Activated CD8-positive, alpha-beta memory T cell treated with anti-CD3 and anti-CD28 coated beads for 36 hours (primary cell): Measurements from ENCODE around the gene KLHL8. TPM values are rescaled to one million over a fixed set of nuclear protein-coding genes. Genes with fewer than 3 reads are reported as not detected.

ENCODE experiments used
- CTCF ChIA-PET: fragments of 350-600 bp; sonication (Branson Sonifier 250); formaldehyde crosslinking; loops from one replicate; lab custom pipeline; 2021; ENCODE audit warnings: antibody characterized with exemption; lab: Charles Lee
- POLR2A ChIA-PET: fragments of 350-600 bp; sonication (Branson Sonifier 250); formaldehyde crosslinking; loops from one replicate; lab custom pipeline; 2021; ENCODE audit warnings: antibody characterized with exemption; lab: Charles Lee
- total RNA-seq, 2 experiments: library from RNA; stranded (reverse); gene quantifications; one replicate each; pipeline ENCODE4 v1.2.3, GENCODE V29; 2021

KLHL8 gene
- total RNA-seq = 10 to 100 TPM; 15.8 to 17.6 TPM

- POLR2A ChIA-PET = interaction anchor here (0.6 to 1.1 kb wide), 5 partner anchors 14 to 206 kb away, joined by 3 to 8 read pairs (median 3); no protein-coding TSS in a partner anchor
- CTCF ChIA-PET = interaction anchor here (0.9 to 2.2 kb wide), 4 partner anchors 15 to 298 kb away, joined by 3 to 10 read pairs (median 4); no protein-coding TSS in a partner anchor
These were observed at the start of gene KLHL8 for GRCh38 chr4:87220094-87220822. KLHL8 (minus strand) TSS chr4:87220618; CDS start chr4:87195539, 25,079 bp downstream.

DNA sequence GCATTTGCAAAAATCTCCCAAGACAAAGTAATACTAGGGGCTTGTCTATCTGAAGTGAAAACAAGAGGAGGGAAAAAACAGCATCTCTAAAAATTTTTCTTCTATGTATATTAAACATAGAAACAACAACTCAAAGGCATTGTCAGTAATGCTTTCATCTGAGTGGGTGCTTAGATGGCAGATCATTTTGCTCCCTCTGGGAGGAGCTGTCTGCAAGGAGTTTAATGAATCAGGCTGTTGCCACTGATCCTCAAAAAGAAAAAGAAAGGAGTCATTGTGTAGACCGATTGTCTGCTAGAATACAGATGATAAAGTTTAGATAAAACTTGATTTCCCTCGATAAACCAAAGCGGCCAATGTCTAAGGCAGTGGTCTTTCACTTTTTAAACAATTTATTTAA is 49.7 kb upstream of the KLHL8 start:
- CTCF ChIA-PET = no interaction called here

DNA sequence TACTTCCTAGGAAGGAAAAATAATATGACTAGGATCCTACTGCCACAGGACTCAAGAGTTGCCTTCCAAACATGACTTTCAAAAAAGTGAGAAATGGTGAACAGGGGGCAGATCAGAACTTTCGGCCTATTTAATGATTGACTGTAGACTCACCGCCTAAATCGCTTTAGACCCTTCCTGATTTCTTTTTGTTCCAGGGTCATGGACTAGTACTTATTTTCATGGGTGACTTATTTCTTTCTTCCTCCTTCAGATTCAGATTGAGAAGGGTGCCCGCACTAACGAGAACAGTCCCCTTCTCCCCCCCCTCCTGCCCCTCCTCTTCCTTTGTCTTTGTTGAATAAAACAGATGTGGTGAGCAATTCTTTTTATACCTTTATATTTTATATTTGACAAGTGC is 48.0 kb upstream of the KLHL8 start:
- CTCF ChIA-PET = no interaction called here
- POLR2A ChIA-PET = no interaction called here

More for the DNA sequence above, 49.7 kb upstream of the KLHL8 start:
- POLR2A ChIA-PET = no interaction called here

DNA sequence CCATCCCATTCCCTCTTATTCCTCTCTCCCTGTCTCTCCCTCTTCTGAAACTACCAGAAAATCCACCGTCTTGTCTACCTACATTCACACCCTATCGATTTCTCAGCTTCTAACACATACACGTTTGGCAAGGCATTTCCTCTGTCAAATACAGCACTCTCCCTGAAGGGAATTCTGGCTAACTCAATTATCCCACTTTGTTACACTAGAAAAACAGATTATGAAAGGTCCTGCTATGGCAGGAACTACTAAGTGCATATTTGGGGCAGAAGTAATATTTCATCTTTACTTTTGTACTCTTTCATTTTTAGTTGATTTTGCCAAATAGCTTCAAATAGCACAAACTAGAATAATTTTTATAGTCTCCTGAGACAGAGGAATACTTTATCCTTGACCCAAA is 46.6 kb upstream of the KLHL8 start:
- ChIA-PET POLR2A (no interaction called here), CTCF (no interaction called here)

GRCh38 chr4:87262886-87263285 is 42.5 kb upstream of the KLHL8 start:
- CTCF ChIA-PET = interaction anchor here (0.6 kb wide), 1 partner anchor 140 kb away, joined by 3 read pairs; no protein-coding TSS in a partner anchor
- POLR2A ChIA-PET = no interaction called here

DNA sequence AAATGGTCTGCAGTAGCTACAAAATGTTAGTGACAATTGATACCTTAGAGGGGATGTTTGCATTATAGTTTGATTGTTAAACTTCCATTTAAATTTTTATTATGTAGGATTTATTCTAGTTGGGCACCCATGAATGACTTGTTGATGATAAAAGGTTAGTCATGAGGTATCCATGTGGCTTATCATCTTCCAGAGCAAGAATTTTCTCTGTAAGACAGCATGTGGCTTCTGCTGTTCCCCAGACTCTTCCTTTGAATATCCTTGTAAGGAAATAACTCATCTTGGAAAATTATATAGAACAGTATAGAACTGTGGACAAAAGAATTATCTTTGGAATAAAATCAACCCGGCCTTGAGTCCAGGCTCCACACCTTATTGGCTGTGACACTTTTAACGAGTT is 40.1 kb upstream of the KLHL8 start:
- CTCF ChIA-PET = no interaction called here

GRCh38 chr4:87258677-87259076 is 38.3 kb upstream of the KLHL8 start:
- ChIA-PET CTCF (no interaction called here), POLR2A (no interaction called here)

More for the DNA sequence above, 40.1 kb upstream of the KLHL8 start:
- POLR2A ChIA-PET = no interaction called here

DNA sequence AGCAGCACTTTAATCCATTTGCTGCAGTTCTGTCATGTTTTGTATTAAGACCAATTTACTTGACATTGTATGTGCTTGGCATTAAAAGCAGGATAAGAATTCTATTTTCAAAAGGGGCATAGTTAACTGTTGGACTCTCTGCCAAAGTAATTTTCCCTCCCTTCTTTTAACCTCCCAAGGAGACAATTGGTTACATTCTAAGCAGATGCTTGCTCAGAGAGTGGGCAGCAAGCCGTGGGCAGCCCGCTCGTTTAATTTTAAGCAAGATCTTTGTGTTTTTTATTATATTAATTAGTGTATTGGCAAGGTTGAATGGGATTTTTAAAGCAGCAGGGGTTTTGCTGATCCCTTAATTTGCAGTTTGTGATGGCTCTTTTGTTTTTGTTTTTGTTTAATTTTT is 37.1 kb upstream of the KLHL8 start:
- CTCF ChIA-PET = no interaction called here
- POLR2A ChIA-PET = no interaction called here

- POLR2A ChIA-PET = no interaction called here
- CTCF ChIA-PET = no interaction called here
These were observed 35.3 kb upstream of the KLHL8 start for GRCh38 chr4:87255755-87256154.

GRCh38 chr4:87251106-87251505 is 30.7 kb upstream of the KLHL8 start:
- ChIA-PET CTCF (no interaction called here), POLR2A (no interaction called here)

DNA sequence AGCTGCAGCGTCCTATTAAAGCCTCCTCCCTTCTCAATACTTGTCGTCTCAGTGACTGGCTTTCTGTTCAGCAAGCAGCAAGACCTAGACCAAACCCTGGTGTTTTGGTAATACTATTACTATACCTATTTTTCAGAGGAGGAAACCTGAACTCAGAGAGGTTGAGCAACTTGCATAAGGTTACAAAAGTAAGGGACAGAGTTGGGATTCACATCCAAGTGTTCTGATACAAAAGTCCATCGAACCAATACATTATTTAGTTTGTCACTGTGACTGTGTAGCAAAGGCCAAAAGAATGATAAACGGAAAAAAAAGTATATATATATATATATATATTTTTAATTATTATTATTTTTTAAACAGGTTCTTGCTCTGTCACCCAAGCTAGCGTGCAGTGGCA is 29.9 kb upstream of the KLHL8 start:
- POLR2A ChIA-PET = no interaction called here

GRCh38 chr4:87249332-87250019 is 29.1 kb upstream of the KLHL8 start:
- POLR2A ChIA-PET = interaction anchor here (0.5 to 0.7 kb wide), 2 partner anchors 46 to 414 kb away, joined by 4 read pairs; no protein-coding TSS in a partner anchor

More for the DNA sequence above, 29.9 kb upstream of the KLHL8 start:
- CTCF ChIA-PET = no interaction called here

DNA sequence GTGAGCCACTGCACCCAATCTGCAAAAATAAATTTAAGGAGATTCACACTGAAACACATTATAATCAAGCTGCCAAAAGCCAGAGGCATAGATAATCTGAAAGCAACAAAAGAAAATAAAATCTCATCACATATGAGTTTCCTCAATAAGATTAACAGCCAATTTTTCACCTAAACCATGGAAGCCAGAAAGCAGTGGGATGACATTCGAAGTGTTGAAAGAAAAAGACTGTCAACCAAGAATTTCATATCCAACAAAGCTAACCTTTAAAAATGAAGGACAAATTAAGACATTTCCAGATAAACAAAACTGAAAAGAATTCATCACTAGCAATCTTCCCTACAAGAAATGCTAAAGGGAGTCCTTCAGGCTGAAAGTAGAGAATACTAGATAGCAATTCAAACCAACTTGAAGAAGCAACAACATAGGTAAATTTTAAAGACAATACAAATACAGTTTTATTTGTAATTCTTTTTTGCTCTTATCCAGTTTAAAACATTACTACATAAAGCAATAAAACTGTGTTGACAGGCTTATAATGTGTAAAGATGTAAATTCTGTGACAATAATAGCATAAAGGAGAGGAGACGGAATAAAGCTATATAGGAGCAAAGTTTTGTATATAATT is 23.1 kb upstream of the KLHL8 start:
- ChIA-PET CTCF (interaction anchor here (1.5 kb wide), 1 partner anchor 9 kb away, joined by 4 read pairs; no protein-coding TSS in a partner anchor), POLR2A (interaction anchor here (0.6 kb wide), 1 partner anchor 588 kb away, joined by 4 read pairs; no protein-coding TSS in a partner anchor)

More at GRCh38 chr4:87249332-87250019, 29.1 kb upstream of the KLHL8 start:
- CTCF ChIA-PET = no interaction called here

GRCh38 chr4:87241336-87241735 is 20.9 kb upstream of the KLHL8 start:
- ChIA-PET POLR2A (no interaction called here), CTCF (no interaction called here)

- POLR2A ChIA-PET = no interaction called here
- CTCF ChIA-PET = interaction anchor here (0.6 kb wide), 1 partner anchor 217 kb away, joined by 4 read pairs; no protein-coding TSS in a partner anchor
These were observed 19.9 kb upstream of the KLHL8 start for GRCh38 chr4:87240341-87240740.

DNA sequence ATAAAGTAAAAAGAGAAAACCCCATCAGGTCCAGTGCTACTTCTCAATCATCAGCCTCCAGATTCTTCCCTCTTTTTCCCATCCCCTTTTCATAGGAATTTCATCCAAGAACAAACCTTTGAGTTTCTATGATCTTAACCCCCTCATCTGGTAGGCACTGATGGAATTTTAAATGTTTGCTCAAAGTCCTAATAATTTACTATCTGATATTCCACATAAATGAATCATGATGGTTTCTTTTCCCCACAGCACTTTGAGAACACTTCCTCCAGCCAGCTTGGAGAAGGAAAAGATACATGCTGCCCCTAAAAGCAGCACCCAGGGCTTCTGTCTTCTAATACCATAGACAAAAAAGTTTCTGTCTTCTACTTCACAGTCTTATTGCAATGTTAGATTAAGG is 19.4 kb upstream of the KLHL8 start:
- ChIA-PET CTCF (interaction anchor here (2.2 kb wide), 1 partner anchor 318 kb away, joined by 8 read pairs; no protein-coding TSS in a partner anchor), POLR2A (no interaction called here)

- CTCF ChIA-PET = interaction anchor here (2.2 kb wide), 1 partner anchor 317 kb away, joined by 8 read pairs; no protein-coding TSS in a partner anchor
- POLR2A ChIA-PET = no interaction called here
These were observed 18.8 kb upstream of the KLHL8 start for GRCh38 chr4:87239194-87239593.

DNA sequence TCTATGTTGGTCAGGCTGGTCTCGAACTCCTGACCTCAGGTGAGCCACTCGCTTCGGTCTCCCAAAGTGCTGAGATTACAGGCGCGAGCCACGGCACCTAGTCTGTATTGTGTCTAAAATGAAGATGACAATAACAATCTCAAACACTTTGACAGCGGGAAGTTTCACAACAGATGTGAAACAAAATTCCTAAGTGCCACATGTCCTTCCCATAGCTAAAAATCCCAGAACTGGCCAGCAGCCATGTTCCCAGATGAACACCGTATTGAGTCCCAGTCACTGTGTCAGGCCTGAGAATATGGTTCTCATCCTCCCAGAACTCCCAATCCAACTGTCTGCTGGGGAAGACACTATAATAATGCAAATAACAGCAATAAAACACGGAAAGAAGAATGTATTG is 16.4 kb upstream of the KLHL8 start:
- ChIA-PET CTCF (interaction anchor here (0.7 to 0.8 kb wide), 3 partner anchors 11 to 87 kb away, joined by 3 to 4 read pairs (median 3); no protein-coding TSS in a partner anchor), POLR2A (no interaction called here)

- POLR2A ChIA-PET = interaction anchor here (0.7 kb wide), 1 partner anchor 470 kb away, joined by 4 read pairs; no protein-coding TSS in a partner anchor
- CTCF ChIA-PET = interaction anchor here (0.6 to 2.1 kb wide), 12 partner anchors 8 to 640 kb away, joined by 3 to 14 read pairs (median 4); no protein-coding TSS in a partner anchor
These were observed 14.7 kb upstream of the KLHL8 start for GRCh38 chr4:87235020-87235671.
